NCI-H526 (cell line): ENCODE data around the gene PPT2.
"Not testable (repeated sequence)": the region's sequence is repeated elsewhere in the genome, so short reads cannot be mapped to it uniquely, and the experiment has no call there.

ENCODE experiments used
- DNase-seq, 2 experiments: peaks; one replicate each; lab custom pipeline; 2025; lab: John Stamatoyannopoulos, UW

Gene PPT2

DNA sequence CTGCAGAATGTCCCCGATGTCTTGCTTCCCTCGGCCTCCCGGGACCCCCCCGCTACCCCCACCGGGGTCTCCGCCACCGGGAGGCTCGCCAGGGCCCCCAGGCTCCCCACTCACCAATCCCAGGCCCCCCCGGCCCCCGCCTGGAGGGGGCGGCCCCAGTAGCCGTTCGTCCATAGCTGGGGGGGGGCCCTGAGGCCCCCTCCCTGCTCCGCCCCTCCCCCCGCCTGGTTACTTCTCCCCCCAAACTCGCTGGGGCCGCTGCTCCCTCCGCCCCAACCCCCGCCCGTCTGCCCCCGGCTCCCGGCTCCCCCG lies 35.8 kb downstream of the PPT2 start:
- peak in 1 of 2 experiments; percentile 46 for DNase-seq

DNA sequence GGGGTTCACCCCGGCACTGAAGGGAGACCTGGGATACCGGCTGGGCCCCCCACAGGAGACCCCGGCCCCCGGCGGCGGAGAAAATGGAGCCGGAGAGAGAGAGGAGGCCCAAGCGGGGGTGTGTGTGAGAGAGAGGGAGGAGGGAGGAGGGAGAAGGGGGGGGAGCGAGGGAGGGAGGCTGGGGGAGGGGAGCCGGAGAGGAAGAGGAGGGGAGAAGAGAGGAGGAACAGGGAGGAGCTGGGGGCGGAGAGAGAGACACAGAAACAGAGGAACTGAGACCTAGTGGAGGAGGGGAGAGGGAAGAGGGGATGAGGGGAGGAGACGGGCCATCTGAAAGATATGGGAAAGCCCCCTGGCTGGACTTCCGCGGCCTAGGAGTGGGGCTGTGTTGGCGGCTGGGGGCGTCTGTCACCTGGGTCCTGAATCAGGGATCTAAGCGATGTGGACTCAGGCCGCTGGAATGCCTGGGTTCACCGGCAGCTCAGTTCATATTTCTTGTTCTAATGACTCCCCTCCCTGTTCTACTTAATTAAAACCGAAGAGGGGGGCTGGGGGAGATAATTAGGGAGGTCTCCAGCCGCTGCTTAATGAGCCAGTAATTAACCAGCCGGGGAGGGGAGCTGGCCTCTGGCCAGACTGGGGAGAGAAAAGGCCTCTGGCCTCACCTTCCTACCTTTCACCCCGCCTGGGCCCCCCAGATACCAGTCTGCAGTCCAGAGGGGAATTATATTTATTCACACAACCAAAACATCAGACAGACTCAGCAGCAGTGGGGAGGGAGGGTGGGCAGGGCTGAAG lies 36.3 kb downstream of the PPT2 start, which contains the start of gene PBX2:
Gene PBX2, minus strand, starts transcription at position 149 of the 798 bp plus-strand sequence. CDS start 287 bp downstream, outside the sequence.
- DNase-seq: peak; percentile 66 to 91

DNA sequence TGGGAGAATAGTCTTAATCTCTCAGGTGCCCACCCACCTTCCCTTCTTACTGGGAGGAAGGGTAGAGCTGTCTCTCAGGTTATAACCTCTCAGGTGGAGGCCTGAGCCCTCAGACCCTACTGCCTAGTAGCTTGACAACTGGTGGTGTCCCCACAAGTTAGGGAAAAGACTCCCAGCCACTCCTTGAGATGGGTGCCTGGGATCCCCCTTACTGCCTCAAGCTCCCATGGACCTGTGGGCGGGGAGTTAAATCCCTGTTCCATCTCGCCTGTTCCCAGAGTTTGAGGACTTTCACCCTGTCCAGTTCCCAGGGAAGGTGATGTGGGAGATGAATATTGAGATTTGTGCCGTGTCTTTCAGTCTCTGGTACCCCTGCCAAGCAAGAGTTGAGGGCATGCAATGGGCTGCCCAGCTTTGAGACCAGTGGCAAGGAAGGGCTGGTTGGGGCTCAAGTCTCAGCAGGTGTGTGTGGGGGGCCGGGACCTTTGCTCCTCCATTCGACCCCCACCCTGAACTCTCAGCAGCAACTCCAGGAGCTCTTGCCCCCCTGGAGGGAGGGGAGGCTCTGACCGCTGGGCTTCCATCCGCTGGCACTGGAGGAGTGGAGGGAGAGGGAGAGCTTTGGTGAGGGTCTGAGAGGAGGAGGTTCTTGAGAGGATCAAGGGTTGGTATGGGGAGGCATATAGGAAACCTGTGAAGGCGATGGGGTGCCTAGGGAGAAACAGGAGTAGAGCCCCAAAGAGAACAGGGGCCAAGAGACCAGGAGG lies 37.2 kb downstream of the PPT2 start:
- no peak for DNase-seq

DNA sequence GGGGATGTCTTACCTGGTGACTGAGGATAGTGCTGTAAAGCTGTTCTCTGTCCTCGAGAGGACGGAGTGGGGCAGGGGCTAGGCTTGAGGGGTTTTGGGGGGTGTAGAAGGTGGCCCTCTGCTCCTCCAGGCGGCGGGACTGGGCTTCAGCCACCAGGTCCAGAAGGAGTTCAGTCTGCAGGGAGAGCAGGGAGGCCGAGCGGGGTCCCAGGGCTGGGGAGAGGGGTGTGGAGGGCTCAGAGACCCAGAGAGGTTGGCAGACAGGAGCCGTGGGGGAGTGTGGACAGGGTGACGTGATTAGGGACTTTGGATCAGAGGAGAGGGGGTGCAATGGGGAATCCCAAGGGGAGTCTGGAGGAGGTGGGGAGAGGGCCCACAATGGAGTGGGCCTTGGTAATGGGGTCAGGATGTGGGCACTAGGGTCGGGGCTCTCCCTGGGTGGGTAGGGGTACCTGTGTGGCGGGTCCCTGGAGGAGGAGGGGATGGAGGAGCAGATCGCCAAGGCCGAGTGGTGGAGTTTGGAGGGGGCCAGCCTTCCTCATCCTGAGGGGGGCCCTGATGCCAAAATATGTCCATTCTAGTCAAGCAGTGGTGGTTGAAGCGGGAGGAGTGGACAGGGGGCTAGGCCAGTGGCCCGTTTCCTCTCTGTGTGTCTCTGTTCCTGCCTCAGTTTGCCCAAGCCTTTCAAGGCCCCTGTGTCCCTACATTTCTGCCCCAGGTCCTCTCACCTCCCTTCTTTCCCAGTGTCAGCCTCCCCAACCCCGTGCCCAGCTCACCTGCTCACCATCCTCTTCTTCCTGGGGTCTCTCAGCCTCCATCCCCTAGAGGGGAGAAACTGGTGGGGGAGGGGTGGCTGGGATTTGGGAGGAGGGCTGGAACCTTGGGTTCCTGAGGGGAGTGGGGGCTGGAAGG lies 38.0 kb downstream of the PPT2 start:
- DNase-seq: no peak

DNA sequence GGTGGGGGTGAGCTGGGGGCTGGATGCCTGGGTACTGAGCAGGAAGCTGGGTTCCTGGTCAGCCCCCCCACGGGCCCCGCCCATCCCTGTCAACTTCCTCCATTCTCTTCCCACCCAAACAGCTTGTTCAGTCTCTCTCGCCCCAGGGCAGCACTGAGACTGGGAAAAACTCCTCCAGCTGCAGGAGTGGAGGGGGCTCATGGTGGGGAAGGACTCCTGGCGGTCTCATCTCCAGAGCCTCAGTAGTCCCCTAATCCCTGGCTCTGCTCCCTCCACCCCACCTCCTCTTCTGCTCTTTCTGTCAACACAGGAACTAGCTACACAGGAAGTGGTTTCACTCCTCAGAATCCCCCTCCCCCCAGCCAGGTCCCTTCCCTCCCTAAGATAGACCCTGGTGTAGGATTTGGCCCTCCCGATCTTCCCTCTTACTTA lies 38.7 kb downstream of the PPT2 start, which contains the start of gene GPSM3:
Gene GPSM3, minus strand, starts transcription at position 36 of the 432 bp plus-strand sequence. CDS start 130 bp downstream, outside the sequence.
- no peak for DNase-seq

DNA sequence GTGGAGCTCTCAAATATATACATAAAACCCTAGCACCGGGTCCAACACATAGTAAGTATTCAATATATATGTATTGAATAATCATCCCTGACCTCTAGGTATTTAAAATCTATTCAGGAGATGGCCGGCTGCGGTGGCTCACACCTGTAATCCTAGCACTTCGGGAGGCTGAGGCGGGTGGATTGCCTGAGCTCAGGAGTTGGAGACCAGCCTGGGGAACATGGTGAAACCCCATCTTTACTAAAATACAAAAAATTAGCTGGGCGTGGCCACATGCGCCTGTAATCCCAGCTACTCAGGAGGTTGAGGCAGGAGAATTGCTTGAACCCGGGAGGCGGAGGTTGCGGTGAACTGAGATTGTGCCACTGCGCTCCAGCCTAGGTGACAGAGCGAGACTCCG lies 39.2 kb downstream of the PPT2 start:
- DNase-seq: not testable (repeated sequence)

DNA sequence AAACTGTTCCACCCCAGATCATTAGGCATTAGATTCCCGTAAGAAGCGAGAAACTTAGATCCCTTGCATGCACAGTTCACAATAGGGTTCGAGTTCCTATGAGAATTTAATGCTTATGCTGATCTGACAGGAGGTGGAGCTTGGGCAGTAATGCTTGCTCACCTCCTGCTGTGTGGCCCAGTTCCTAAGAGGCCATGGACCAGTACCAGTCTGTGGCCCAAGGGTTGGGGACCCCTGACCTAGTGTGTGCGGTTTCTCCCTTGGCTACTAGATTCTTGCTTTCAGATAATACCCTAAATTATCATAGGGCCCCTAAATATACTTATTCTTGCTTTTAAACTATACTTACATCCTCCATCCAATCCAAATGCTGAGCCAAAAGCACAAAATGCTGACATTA lies 40.4 kb downstream of the PPT2 start:
- no peak for DNase-seq

DNA sequence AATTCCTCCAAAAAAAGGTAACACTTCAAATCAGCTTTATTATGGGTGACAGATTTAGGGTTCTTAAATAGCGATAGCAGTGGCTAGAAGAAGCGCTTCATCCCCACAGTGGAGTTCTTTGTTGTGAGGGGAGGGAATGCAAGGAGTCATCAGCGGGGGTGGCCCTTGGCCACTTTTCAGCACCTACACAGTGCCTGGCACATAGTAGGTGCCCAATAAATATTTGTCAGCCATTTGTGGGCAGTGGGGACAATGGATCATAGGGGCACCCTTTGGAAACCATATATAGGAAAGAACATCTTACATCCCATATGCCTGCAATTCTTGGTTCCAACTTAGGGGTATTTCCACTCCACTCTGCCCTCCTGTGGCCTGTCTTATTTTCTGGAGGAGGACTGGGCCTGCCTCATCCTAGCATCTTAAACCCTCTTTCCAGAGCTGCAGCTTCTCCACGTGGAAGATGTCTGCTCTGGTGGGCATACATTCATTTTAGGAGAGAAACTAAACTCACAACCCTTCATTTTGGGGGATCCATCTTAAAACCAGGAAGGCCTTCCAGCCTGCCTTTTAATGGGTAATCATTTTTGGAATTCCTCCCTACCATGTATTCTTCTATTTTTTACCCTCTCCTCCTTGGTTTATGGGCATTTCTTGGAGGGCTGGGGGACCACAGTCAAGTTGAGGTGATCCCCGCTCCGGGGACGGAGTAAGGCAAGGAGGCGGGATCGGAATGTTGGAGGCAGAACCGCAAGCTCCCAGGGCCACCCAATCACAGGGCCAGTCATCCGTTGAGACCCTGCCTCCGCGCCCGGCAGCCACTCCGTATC lies 41.1 kb downstream of the PPT2 start:
- DNase-seq: peak; percentile 20 to 43

DNA sequence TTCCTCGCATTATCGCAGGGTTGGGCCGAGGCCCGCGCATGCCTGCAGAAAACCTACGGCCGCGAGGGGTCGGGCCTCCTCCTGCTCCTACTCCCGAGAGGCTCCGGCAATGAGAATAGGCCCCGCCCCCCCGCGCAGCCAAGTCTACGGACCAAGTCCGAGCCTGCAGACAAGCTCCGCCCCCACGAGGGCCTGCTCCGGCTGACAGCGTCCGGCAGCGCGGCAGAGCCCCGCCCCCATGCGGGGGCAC lies 41.6 kb downstream of the PPT2 start:
- DNase-seq: peak; percentile 99 to 100

DNA sequence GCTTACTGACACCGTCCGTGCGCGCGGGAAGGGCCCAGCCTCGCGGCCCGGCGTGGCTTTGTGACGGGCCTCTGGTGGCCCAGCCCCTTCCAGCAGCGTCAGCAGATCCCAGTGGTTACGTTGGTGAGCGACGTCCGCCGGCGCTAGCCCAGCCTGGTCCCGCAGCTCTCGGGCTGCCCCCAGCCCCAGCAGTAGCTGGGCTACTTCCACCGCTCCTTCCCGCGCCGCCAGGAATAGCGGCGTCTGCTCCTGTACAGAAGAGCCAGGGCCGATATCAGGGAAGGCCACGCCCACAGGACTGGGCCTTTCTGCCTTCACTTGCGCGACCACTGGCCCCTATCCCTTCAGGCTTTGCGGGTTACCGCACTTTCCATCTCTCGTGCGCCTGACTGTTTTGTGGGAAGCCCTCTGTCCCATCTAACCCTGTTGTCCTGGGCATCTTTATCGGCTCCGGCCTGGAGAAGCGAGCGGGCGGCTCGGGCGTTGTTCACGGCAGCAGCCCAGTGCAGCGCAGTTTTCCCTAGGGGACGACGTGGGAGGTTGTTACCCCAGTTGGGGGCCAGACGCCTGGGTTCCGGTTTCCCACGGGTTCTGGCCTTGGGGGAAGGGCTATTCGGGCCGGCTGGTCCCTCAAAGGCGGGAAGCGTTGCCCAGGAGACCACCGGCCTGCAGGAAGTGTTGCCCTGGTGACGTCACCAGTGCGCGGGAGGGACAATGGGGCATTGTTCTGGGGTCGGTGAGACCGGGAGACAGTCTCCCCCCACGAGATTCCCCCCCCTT lies 42.2 kb downstream of the PPT2 start:
- peak; percentile 89 to 94 for DNase-seq

DNA sequence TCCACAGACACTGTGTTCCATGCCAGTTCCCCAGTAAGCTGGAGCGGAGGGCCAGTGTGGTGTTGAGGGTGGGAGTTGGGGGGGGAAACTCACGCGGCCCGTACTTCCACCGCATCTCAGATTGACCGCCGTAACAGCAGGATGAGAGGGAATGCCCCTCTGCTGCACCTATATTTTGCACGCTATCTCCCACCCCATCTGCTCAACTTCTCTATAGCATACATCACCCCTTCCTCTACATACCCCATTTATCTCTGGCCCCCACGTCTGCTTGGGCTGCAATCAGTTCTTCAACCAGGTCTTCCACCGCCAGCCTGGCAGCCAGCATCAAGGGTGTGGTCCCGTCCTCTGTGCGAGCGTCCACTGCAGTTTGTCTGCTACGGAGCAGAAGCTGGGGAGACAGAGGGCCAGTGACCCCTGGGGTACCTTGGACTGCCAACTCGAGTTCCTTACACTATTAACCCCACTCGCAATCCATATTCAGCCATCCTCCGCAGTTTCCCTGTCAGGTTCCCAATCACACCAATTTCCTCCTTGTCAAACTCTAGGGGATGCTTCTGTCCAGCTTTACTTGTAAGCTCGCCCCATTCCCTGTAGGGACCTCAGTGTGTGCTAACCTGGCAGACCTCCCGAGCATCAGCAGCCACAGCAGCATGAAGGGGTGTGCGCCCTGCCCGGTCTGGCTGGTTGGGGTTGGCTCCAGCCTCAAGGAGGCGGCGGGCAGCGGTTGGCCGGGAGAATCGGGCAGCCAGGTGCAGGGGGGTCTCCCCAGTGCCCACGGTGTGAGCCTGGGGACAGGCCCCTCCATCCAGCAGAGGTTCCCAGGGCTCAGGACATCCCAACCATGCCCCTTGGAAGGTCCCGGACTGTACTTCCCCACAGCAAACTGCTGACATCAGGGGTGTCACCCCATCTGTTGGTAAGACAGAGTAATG lies 43.0 kb downstream of the PPT2 start:
- DNase-seq: peak in 1 of 2 experiments; percentile 63

DNA sequence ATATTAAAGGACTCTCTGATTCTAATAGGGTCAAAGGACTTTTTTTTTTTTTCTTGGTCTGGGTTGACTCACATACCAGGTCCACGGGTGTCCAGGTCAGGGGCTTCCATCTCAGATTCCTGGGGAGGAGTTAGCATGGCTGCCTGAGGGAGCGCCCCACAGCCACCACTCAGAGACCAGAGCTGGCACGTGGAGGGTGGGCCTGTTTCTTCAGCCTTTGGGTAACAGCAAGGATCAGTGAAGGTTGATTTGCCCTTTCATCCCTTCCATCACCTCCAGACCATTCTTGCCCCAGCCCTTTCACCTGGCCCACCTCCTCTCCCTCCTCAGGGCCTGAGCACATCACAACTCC lies 44.4 kb downstream of the PPT2 start:
- no peak for DNase-seq

DNA sequence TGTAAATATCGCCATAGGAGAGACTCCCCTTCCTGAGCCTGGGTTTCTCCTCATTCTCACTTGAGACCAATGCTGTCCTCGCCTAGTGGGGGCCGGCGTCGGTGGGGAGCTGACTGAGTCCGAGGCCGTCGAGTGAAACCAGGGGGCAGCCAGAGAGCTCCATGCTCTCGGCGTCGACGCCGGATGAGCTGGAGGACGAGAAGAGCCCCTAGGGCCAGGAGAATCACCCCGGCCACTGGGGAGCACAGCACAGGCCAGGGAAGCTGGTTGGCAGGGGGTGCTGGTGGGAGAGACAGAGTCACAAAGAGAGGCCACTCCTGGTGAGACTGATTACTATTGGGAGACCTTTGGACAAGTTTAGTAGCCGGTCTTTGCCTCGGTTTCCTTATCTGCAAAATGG lies 44.9 kb downstream of the PPT2 start:
- DNase-seq: no peak

DNA sequence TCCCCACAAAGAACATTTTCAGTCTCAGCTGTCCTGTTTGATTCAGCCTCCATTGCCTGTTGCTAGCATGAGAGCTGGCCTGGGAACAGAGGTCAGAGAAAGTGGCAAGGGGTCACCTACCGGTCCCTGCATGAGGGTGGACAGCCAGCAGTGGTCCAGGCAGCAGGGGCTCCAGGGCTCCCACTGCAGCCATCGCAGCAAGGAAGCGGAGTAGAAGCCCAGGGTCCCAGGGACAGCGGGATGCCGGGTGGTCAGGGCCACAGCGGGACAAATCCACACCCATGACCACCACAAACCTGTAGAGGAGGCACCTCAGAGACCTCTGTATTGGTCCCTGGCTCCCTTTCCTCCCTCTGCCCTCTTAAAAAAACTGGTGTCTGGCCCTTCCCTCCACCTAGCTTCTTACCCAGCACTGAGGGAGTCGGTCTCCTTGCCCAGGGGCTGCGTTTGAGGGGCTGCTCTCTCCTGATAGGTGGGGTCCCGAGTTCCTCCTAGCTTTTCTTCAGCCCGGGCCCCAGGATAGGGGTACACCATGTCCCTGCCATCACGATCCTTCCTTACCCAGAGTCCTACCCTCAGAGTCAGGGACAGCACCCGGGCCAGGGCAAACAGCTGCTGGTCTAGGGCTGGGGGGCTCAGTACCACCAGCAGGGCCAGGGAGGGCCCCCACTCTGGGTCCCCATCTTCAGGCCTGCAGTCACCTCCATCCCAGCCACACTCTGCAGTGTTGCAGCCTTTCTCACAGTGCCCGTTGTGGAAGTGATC lies 47.0 kb downstream of the PPT2 start:
- DNase-seq: no peak

DNA sequence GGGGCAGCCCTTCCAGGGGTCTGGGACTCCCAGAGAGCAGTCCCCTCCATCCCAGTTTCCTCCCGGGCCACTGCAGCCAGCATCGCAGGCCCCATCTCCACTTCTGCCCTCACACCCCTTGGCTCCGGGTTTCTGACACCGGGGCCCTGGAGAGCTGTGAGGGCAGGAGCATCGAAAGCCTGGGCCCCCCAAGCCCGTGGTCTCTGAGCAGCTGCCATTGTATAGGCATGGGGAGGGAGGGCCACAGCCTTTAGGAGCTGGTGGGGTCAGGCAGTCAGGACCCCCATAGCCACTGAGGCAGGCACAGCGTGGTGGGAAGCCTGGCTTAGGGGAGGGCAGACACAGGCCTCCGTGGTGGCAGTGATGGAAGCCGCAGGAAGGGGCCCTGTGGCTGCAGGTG lies 48.2 kb downstream of the PPT2 start:
- DNase-seq: no peak

DNA sequence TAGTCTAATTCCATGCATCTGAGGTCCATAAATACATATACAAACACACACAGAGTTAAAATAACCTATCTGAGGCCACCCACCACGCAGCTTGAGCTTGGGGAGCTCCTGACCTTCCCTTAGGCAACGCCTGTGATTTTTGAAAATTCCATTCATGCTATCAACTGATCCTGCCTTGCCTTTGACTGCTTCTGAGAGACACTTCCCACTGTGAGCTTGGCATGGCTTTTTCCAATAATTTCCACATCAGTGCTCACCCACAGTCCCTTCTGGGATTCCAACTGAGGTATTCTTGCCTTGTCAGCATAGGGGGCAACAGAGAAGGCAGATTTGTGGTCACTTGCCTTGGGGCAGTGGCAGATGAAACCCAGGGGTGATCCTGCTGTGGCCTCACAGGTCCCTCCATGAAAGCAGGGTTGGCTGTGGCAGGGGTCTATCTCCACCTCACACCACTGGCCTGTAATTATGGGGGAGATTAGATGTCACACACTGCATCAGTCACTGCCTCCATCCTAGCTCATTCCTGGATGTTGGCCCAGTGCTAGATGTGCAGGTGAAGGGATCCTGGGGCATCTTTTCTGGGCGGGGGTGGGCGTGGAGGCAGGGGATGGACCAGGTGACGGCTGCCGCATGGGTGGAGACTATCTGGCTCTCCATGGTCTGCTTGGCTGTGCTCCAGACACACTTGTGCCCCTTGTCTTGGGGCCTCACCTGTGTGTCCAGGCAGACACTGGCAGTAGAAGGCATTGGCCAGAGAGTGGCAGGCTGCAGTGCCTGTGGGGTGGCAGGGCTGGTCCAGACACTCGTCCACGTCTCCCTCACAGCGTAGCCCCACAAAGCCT lies 49.7 kb downstream of the PPT2 start:
- no peak for DNase-seq

DNA sequence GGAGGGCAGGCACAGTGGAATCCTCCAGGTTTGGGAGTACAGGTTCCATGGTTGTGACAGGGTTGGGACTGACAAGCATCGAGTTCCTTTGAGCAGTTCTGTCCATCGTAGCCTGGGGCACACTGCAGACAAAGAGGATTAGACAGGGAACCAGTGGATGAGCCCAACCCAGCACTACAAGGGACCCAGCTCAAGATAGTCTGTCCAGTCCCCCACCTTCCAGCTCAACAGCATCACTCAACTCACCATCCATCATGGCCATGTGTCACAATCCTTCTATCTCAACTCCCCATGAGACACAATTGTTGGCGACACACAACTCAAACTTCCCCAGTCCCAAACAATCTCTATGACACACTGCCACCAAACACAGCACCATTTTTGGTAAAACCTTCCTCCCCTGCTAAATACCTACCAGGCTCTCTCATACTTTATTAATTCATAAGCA lies 50.4 kb downstream of the PPT2 start:
- no peak for DNase-seq

DNA sequence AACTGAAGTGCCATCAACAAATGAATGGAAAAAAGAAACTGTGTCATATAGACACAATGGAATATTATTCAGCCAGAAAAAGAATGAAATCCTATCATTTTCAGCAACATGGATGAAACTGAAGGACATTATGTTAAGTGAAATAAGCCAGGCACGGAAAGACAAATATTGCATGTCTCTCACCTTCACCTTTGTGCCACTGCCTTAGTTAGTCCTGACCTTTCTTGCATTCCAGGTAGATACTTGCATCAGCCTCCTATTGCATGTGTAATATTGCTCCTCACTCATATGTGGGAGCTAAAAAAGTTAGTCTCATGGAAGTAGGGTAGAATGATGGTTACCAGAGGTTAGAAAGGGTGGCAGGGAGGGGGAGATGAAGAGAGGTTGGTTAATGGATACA lies 55.1 kb downstream of the PPT2 start:
- no peak for DNase-seq
